Measurements from ENCODE around the gene PSMF1. TPM values are rescaled to one million over a fixed set of nuclear protein-coding genes. Genes with fewer than 3 reads are reported as not detected.

PSMF1 gene
- total and polyA plus RNA-seq, 2 of the 13 experiments (the other 11 are each of a cell fraction or from before 2014, with no cell fraction given): 82.5 to 86.0 TPM

GRCh38 chr20:1212607-1213396 lies 94.4 kb downstream of the PSMF1 start (continued):
- TF ChIP-seq ZSCAN22 (CRISPR knock-in tag; IDR thresholded peaks at IDR 0.05) (no peak), ZNF615 (CRISPR knock-in tag; IDR thresholded peaks at IDR 0.05; ENCODE audit: borderline replicate concordance) (no peak), ADNP (CRISPR knock-in tag; IDR thresholded peaks at IDR 0.05) (no peak), ZNF781 (CRISPR knock-in tag; IDR thresholded peaks at IDR 0.05; ENCODE audit: borderline replicate concordance, not compliant biosample characterization) (no peak), ZNF878 (CRISPR knock-in tag; IDR thresholded peaks at IDR 0.05) (no peak), ZNF510 (CRISPR knock-in tag; IDR thresholded peaks at IDR 0.05; ENCODE audit: low read depth) (no peak), THAP11 (CRISPR knock-in tag; IDR thresholded peaks at IDR 0.05) (peak; percentile 56; the same call in 1 of the 2 replicates), ZFX (CRISPR knock-in tag; IDR thresholded peaks at IDR 0.05; ENCODE audit: low read depth) (peak; percentile 18; the same call in 1 of the 2 replicates), GPBP1L1 (CRISPR knock-in tag; IDR thresholded peaks at IDR 0.05) (no peak), PTBP1 (IDR thresholded peaks at IDR 0.05; ENCODE audit: low read depth, low read length, poor library complexity, severe bottlenecking) (no peak), ZXDC (CRISPR knock-in tag; IDR thresholded peaks at IDR 0.05) (no peak), CHD2 (IDR thresholded peaks at IDR 0.05; ENCODE audit: low read depth, low read length) (no peak), REPIN1 (CRISPR knock-in tag; IDR thresholded peaks at IDR 0.05; ENCODE audit: borderline replicate concordance, low read depth) (peak; percentile 90; the same call in 1 of the 2 replicates), SYNCRIP (IDR thresholded peaks at IDR 0.05; ENCODE audit: insufficient read depth, low read depth, low read length) (no peak), ZNF737 (CRISPR knock-in tag; IDR thresholded peaks at IDR 0.05; ENCODE audit: borderline replicate concordance) (no peak), GPN1 (CRISPR knock-in tag; IDR thresholded peaks at IDR 0.05; ENCODE audit: borderline replicate concordance) (no peak), ZNF574 (CRISPR knock-in tag; IDR thresholded peaks at IDR 0.05) (peak; percentile 60; the same call in 1 of the 2 replicates), HNRNPL (IDR thresholded peaks at IDR 0.05; ENCODE audit: low read depth, low read length) (no peak), ZNF496 (CRISPR knock-in tag; IDR thresholded peaks at IDR 0.05; ENCODE audit: insufficient replicate concordance) (no peak), ZBTB1 (CRISPR knock-in tag; IDR thresholded peaks at IDR 0.05; ENCODE audit: borderline replicate concordance) (0 out of 2 replicates have a peak, but pooled peaks have one; percentile 55), TGIF2 (CRISPR knock-in tag; IDR thresholded peaks at IDR 0.05) (0 out of 2 replicates have a peak, but pooled peaks have one; percentile 27), FOXO1 (CRISPR knock-in tag; IDR thresholded peaks at IDR 0.05) (peak; percentile 86)
